Nephron (organoid): ENCODE measurements around the gene TOR1AIP2.
"Not testable (repeated sequence)": the region's sequence is repeated elsewhere in the genome, so short reads cannot be mapped to it uniquely, and the experiment has no call there.

Source experiments
- H3K27ac Mint-ChIP-seq, 3 experiments: 2 replicates each; pipeline ENCODE4 v1.8.0; 2020; ENCODE audit warnings: mixed read lengths in 3 of 3, mild to moderate bottlenecking in 2 of 3, moderate library complexity in 1 of 3
- H3K27me3 Mint-ChIP-seq: 2 replicates; pipeline ENCODE4 v1.8.0; 2021; ENCODE audit warnings: low read depth, mild to moderate bottlenecking, moderate library complexity, mixed read lengths
- H3K36me3 Mint-ChIP-seq: 2 replicates; pipeline ENCODE4 v1.8.0; 2020; ENCODE audit warnings: low read depth, mixed read lengths
- H3K4me1 Mint-ChIP-seq: 2 replicates; pipeline ENCODE4 v1.8.0; 2020; ENCODE audit warnings: mixed read lengths
- H3K4me3 Mint-ChIP-seq, 3 experiments: 2 replicates each; pipeline ENCODE4 v1.8.0; 2020; ENCODE audit warnings: mild to moderate bottlenecking in 3 of 3, mixed read lengths in 3 of 3, moderate library complexity in 2 of 3
- H3K9me3 Mint-ChIP-seq: 2 replicates; pipeline ENCODE4 v1.8.0; 2020; ENCODE audit warnings: mixed read lengths
- CTCF ChIP-seq, 3 experiments: fragments of 200-600 bp; sonication (generic); IDR thresholded peaks; one replicate each; pipeline ENCODE4 v1.5.0; 2021; ENCODE audit warnings: antibody characterized with exemption in 3 of 3; ENCODE audit not compliant: unreplicated experiment in 3 of 3

TOR1AIP2 gene

GRCh38 chr1:179848233-179848632, 29.4 kb downstream of the TOR1AIP2 start:
- Mint-ChIP-seq H3K4me3 (no peak overlapping the region), H3K27me3 (no peaks in the 10 kb centered on the region), H3K9me3 (no peaks in the 10 kb centered on the region), H3K4me1 (no peaks in the 10 kb centered on the region), H3K36me3 (peaks cover 53% of the 10 kb centered on the region), H3K27ac (no peak overlapping the region)
- no peak for TF ChIP-seq CTCF (IDR thresholded peaks at IDR 0.05; ENCODE audit: unreplicated experiment in 3 of 3)

GRCh38 chr1:179840107-179840506, 37.5 kb downstream of the TOR1AIP2 start:
- Mint-ChIP-seq H3K27ac (no peak overlapping the region), H3K9me3 (no peaks in the 10 kb centered on the region), H3K4me3 (no peak overlapping the region), H3K36me3 (peaks cover 20% of the 10 kb centered on the region), H3K27me3 (no peaks in the 10 kb centered on the region), H3K4me1 (no peaks in the 10 kb centered on the region)
- no peak for TF ChIP-seq CTCF (IDR thresholded peaks at IDR 0.05; ENCODE audit: unreplicated experiment in 3 of 3)

DNA sequence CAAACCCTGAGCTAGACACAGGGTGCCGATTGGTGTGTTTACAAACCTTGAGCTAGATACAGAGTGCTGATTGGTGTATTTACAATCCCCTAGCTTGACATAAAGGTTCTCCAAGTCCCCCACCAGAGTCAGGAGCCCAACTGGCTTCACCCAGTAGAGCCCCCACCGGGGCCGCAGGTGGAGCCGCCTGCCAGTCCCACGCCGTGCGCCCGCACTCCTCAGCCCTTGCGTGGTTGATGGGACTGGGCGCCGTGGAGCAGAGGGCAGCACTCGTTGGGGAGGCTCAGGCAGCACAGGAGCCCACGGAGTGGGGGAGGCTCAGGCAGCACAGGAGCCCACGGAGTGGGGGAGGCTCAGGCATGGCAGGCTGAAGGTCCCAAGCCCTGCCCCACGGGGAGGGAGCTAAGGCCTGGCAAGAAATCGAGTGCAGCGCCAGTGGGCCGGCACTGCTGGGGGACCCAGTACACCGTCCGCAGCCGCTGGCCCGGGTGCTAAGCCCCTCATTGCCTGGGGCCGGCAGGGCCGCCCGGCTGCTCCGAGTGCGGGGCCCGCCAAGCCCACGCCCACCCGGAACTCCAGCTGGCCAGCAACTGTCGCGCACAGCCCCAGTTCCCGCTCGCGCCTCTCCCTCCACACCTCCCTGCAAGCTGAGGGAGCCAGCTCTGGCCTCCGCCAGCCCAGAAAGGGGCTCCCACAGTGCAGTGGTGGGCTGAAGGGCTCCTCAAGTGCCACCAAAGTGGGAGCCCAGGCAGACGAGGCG, 40.7 kb downstream of the TOR1AIP2 start:
- not testable (repeated sequence) for H3K4me3 Mint-ChIP-seq, H3K4me1 Mint-ChIP-seq, H3K9me3 Mint-ChIP-seq, H3K27ac Mint-ChIP-seq, H3K27me3 Mint-ChIP-seq
- peaks cover 13% of the 10 kb centered on the region for H3K36me3 Mint-ChIP-seq

- peaks cover 7% of the 10 kb centered on the region for H3K36me3 Mint-ChIP-seq
- no peaks in the 10 kb centered on the region for H3K4me1 Mint-ChIP-seq
- no peak overlapping the region for H3K27ac Mint-ChIP-seq
- no peak overlapping the region for H3K4me3 Mint-ChIP-seq
- no peaks in the 10 kb centered on the region for H3K27me3 Mint-ChIP-seq
- TF ChIP-seq CTCF (IDR thresholded peaks at IDR 0.05; ENCODE audit: unreplicated experiment in 3 of 3): no peak
- H3K9me3 Mint-ChIP-seq: no peaks in the 10 kb centered on the region
Observed at GRCh38 chr1:179831852-179832699, 45.5 kb downstream of the TOR1AIP2 start.

DNA sequence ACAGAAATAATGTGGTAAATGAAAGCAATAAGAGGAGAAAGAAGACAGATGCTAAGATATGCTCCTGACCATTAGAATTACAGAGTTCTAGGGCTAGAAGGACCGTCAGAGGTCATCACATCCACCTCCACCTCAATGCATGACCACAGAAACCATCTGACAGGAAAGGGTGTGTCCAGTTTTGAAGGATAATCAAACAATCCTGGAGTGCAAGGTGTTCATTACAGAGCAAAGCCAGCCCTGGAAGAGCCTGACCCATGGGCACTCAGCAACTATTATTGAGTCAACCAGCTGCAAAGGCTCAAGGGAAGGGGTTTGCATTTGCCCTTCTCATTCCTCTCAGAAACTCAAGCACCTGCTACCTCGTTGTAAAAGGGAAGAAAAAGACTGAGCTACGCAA, 46.4 kb downstream of the TOR1AIP2 start:
- no peak overlapping the region for H3K4me3 Mint-ChIP-seq

More for the DNA sequence above, 46.4 kb downstream of the TOR1AIP2 start:
- H3K36me3 Mint-ChIP-seq: peaks cover 6% of the 10 kb centered on the region
- H3K27ac Mint-ChIP-seq: no peak overlapping the region
- no peaks in the 10 kb centered on the region for H3K27me3 Mint-ChIP-seq
- no peak for TF ChIP-seq CTCF (IDR thresholded peaks at IDR 0.05; ENCODE audit: unreplicated experiment in 3 of 3)
- H3K4me1 Mint-ChIP-seq: peaks cover 4% of the 10 kb centered on the region
- H3K9me3 Mint-ChIP-seq: no peaks in the 10 kb centered on the region
